Loucy (cell line): Measurements from ENCODE around the gene LAPTM5.

Experiments used
- H2AFZ ChIP-seq: fragments of 200-600 bp; sonication (generic); 2 replicates; pipeline ENCODE4 v1.6.0; 2016; ENCODE audit warnings: antibody characterized with exemption, mild to moderate bottlenecking, low read length, moderate library complexity
- H3F3A ChIP-seq: fragments of 200-600 bp; 2 replicates; pipeline ENCODE4 v1.6.0; 2016; ENCODE audit warnings: antibody characterized with exemption, low read depth, mild to moderate bottlenecking
- H3K27me3 ChIP-seq: fragments of 200-600 bp; sonication (generic); 2 replicates; pipeline ENCODE4 v1.6.1; 2014; ENCODE audit warnings: low read length, mild to moderate bottlenecking; ENCODE audit not compliant: insufficient read depth, poor library complexity, severe bottlenecking
- H3K36me3 ChIP-seq: fragments of 200-600 bp; sonication (generic); 2 replicates; pipeline ENCODE4 v1.6.1; 2016; ENCODE audit warnings: low read length; ENCODE audit not compliant: insufficient read depth
- H3K4me1 ChIP-seq: fragments of 200-600 bp; sonication (generic); 2 replicates; pipeline ENCODE4 v1.5.1; 2014; ENCODE audit warnings: low read length, mild to moderate bottlenecking; ENCODE audit not compliant: insufficient read depth, poor library complexity, severe bottlenecking
- H3K4me2 ChIP-seq: fragments of 200-600 bp; sonication (generic); 2 replicates; pipeline ENCODE4 v1.6.0; 2014; ENCODE audit warnings: antibody characterized with exemption, low read length, low read depth, mild to moderate bottlenecking; ENCODE audit not compliant: poor library complexity, severe bottlenecking
- H3K4me3 ChIP-seq: fragments of 200-600 bp; sonication (generic); 2 replicates; pipeline ENCODE4 v1.5.1; 2014; ENCODE audit warnings: low read length, mild to moderate bottlenecking, mixed read lengths; ENCODE audit not compliant: poor library complexity, severe bottlenecking
- H3K79me2 ChIP-seq: fragments of 200-600 bp; sonication (generic); 2 replicates; pipeline ENCODE4 v1.6.1; 2014; ENCODE audit warnings: low read length; ENCODE audit not compliant: insufficient read depth
- H3K9ac ChIP-seq: fragments of 200-600 bp; sonication (generic); 2 replicates; pipeline ENCODE4 v1.6.0; 2014; ENCODE audit warnings: mild to moderate bottlenecking, low read depth, low read length, moderate library complexity; ENCODE audit not compliant: poor library complexity, severe bottlenecking
- H3K9me2 ChIP-seq: fragments of 200-600 bp; sonication (generic); replicated peaks from 2 replicates; pipeline ENCODE4 v1.6.1; 2016; ENCODE audit warnings: low read depth, low read length, mixed read lengths
- H3K9me3 ChIP-seq: fragments of 200-600 bp; sonication (generic); 2 replicates; pipeline ENCODE4 v1.6.1; 2014; ENCODE audit warnings: mild to moderate bottlenecking, antibody characterized with exemption, low read length, low read depth; ENCODE audit not compliant: insufficient read depth
- H4K20me1 ChIP-seq: fragments of 200-600 bp; sonication (generic); 2 replicates; pipeline ENCODE4 v1.6.0; 2014; ENCODE audit warnings: antibody characterized with exemption, low read length, mild to moderate bottlenecking; ENCODE audit not compliant: insufficient read depth, poor library complexity, severe bottlenecking
- EZH2phosphoT487 ChIP-seq: fragments of 200-600 bp; IDR thresholded peaks from 2 replicates; pipeline ENCODE4 v1.6.1; 2018; ENCODE audit warnings: antibody characterized with exemption, mild to moderate bottlenecking, moderate library complexity, borderline replicate concordance
- TF ChIP-seq, protein P1 (sequence below): fragments of 200-600 bp; sonication (generic); conservative IDR thresholded peaks from 2 replicates; pipeline ENCODE4 v1.5.1; 2014; ENCODE audit warnings: mild to moderate bottlenecking, antibody characterized with exemption, low read length

LAPTM5 gene

DNA sequence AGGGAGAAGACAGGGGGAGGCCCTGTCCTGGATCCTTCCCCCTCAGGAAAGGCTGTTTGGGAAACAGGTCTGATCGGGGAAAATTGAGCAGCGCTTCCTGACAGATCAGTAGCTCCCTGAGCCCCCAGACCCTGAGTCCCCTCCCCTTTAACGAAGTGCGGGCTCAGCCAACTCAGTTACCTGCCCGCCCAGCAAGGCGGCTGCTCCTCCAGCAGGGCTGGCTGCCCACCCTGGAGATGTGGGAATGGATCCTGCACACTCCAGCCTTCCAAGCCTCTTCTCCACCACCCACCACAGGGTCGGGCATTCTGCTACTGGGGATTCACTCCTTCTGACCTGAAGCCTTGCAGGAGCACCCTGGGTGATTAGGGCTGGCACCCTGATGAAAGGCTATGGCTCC is 27.6 kb upstream of the LAPTM5 start:
- Histone ChIP-seq H3K36me3 (no peaks in the 10 kb centered on the region), H2AFZ (no peak overlapping the region), H3K4me3 (no peak overlapping the region), H4K20me1 (no peaks in the 10 kb centered on the region), H3K9me2 (no peaks in the 10 kb centered on the region), H3F3A (no peaks in the 10 kb centered on the region), H3K9me3 (no peaks in the 10 kb centered on the region), H3K4me1 (no peaks in the 10 kb centered on the region), H3K79me2 (no peaks in the 10 kb centered on the region), H3K9ac (no peak overlapping the region), H3K4me2 (no peak overlapping the region), H3K27me3 (no peaks in the 10 kb centered on the region)
- TF ChIP-seq, protein P1, sequence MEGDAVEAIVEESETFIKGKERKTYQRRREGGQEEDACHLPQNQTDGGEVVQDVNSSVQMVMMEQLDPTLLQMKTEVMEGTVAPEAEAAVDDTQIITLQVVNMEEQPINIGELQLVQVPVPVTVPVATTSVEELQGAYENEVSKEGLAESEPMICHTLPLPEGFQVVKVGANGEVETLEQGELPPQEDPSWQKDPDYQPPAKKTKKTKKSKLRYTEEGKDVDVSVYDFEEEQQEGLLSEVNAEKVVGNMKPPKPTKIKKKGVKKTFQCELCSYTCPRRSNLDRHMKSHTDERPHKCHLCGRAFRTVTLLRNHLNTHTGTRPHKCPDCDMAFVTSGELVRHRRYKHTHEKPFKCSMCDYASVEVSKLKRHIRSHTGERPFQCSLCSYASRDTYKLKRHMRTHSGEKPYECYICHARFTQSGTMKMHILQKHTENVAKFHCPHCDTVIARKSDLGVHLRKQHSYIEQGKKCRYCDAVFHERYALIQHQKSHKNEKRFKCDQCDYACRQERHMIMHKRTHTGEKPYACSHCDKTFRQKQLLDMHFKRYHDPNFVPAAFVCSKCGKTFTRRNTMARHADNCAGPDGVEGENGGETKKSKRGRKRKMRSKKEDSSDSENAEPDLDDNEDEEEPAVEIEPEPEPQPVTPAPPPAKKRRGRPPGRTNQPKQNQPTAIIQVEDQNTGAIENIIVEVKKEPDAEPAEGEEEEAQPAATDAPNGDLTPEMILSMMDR, result no peak
- no peak for TF ChIP-seq EZH2phosphoT487

DNA sequence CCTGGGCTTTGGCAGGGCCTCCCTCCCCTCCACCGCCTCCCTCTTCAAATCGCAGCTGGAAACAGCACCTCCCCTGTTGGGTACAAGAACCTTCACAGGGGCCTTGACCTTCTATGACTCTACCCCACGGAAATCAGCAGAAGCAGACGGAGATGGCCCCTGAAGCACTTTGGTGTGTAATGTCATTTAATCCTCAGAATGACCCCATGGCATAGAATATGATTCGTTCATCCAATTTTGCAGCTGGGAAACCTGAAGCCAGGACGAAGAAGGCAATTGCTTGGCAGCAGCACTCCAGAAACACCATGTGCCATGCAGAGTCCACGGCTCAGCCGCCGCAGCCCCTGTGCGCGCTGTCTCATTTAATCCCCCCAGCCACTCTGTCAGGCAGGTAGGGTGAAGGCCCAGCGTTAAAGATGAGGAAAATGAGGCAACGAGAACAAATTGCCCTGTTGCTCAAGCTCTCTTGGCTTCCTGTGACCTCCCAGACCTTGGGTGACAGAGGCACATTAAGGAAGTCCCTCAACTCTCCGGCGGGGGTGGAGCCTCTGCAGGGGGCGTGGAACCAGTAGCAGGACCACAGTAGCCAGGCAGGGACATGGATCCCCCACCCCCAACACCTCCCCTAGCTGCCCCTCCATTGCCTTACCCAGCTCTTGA is 25.8 kb upstream of the LAPTM5 start:
- TF ChIP-seq, protein P1, result no peak
- TF ChIP-seq EZH2phosphoT487, result no peak
- no peaks in the 10 kb centered on the region for H3K9me2 ChIP-seq
- no peak overlapping the region for H2AFZ ChIP-seq
- H3K27me3 ChIP-seq, result no peaks in the 10 kb centered on the region
- H3K4me2 ChIP-seq, result no peak overlapping the region
- H3K79me2 ChIP-seq, result no peaks in the 10 kb centered on the region
- H3K36me3 ChIP-seq, result no peaks in the 10 kb centered on the region
- H3K4me3 ChIP-seq, result no peak overlapping the region
- H4K20me1 ChIP-seq, result no peaks in the 10 kb centered on the region
- no peaks in the 10 kb centered on the region for H3K9me3 ChIP-seq
- H3K4me1 ChIP-seq, result peaks cover 5% of the 10 kb centered on the region
- no peaks in the 10 kb centered on the region for H3F3A ChIP-seq
- H3K9ac ChIP-seq, result no peak overlapping the region

DNA sequence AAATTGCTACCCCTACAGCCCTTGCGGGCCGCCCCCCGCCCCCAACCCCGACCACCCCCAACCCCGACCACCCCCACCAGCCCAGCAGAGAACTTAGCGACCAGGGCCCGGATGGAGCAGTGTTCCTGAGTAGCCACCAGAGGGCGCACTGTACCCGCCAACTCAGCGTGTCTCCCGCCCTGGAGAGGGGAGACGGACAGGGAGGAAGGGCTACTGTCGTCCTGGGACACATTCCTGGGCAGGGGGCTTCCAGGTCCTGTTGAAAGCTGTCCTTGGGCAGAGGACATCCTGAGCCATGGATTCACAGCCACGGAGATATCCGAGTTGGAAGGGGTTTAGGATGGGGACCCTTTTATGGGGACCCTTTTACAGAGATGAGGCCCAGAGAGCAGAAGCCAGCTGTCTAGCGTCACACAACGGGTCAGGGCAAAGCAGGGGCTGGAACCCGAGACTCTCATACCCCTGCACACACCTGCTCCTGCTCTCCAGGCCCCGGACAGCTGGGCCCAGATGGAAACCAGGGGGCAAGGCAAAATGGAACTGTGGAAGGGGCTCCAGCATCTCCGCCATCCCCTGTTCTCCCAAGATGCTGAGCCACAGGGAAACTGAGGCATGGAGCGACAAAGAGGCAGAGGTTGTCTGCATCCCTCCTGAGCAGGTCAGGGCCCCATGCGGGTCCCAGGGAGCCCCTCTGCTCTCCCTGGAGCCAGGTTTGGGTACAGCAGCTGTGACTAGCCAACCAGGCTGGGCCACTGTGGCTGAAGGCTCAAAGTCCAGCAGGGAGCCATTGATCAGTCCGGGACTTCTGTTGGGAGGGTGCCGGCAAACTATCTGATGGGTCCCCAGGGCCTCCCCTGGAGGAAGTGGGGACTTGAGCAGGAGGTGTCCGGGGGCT is 25.0 kb upstream of the LAPTM5 start:
- H2AFZ ChIP-seq, result peak overlapping the region; percentile 86

More for the DNA sequence above, 25.0 kb upstream of the LAPTM5 start:
- peaks cover 5% of the 10 kb centered on the region for H3K4me1 ChIP-seq
- no peak overlapping the region for H3K4me3 ChIP-seq
- no peaks in the 10 kb centered on the region for H3K9me2 ChIP-seq
- H3K9me3 ChIP-seq, result no peaks in the 10 kb centered on the region
- H3K4me2 ChIP-seq, result peak overlapping the region; percentile 42
- H3K27me3 ChIP-seq, result no peaks in the 10 kb centered on the region
- no peaks in the 10 kb centered on the region for H3K79me2 ChIP-seq
- H3K36me3 ChIP-seq, result no peaks in the 10 kb centered on the region
- TF ChIP-seq, protein P1, result peak; percentile 72
- no peak for TF ChIP-seq EZH2phosphoT487
- H4K20me1 ChIP-seq, result no peaks in the 10 kb centered on the region
- no peak overlapping the region for H3K9ac ChIP-seq
- no peaks in the 10 kb centered on the region for H3F3A ChIP-seq
